Kidney capillary endothelial cell (primary cell): ENCODE results near the gene ITPRIPL2.

Experiments used
- DNase-seq: peaks from one replicate; pipeline ENCODE4 v3.0.0-alpha.2; 2018; ENCODE audit warnings: low spot score

Gene ITPRIPL2

GRCh38 chr16:19119564-19119963, 5.8 kb downstream of the ITPRIPL2 start:
- DNase-seq = no peak

DNA sequence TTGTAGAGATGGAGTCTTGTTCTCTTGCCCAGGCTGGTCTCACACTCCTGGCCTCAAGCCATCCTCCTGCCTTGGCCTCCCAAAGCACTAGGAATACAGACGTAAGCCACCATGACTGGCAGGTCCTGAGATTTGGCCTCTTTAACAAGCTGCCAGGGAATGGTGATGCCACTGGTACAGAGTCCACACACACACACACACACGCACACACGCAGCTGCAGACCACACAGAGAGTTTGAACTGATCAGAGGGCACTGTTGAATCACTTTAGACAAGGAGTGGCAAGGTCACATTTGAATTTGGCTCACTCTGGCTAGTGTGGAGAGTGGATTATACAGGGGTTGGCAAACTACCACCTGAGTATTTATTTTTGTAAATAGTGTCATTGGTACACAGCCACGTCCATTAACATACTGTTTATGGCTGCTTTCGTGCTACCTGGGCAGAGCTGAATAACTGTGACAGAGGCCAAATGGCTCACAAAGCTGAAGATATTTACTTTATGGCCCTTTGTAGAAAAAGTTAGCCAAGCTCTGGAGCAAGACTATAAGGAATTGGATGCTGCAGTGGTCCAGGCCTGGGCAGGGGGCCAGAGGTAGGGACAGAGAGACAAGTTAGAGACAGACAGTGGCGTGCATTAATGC, 9.9 kb downstream of the ITPRIPL2 start:
- no peak for DNase-seq

DNA sequence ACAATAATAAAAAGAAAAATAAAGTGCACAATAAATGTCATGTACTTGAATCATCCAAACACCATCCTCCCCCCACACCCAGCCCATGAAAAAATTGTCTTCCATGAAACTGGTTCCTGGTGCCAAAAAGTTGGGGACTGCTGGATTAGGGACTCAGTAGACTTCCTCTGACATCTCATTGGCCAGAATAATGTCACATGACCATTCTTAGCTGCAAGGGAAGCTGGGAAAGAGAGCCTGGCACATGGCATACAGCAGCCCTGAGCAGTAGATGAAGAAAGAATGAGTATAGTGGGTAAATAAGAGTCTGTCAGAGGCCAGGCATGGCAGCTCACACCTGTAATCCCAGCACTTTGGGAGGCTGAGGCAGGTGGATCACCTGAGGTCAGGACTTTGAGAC, 12.5 kb downstream of the ITPRIPL2 start:
- DNase-seq = no peak

DNA sequence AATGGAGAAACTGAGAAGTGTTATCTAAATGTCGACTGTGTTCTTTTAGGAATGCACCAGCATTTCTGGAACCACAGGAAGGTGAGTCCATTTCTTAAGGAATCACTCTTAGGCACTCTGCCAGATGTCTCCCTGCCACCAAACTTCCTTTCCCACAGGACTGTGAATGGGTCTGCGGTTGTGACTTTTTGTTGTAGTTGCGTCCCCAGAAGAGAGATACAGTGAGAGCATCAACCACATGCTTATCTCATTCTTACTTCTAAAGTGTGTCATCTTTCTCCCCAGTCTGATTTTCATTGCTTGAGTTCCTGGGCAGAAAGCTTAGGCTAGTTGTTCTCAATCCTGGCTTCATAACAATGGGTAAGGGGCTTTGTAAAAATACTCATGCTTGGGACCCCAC, 13.4 kb downstream of the ITPRIPL2 start:
- peak; percentile 63 for DNase-seq

DNA sequence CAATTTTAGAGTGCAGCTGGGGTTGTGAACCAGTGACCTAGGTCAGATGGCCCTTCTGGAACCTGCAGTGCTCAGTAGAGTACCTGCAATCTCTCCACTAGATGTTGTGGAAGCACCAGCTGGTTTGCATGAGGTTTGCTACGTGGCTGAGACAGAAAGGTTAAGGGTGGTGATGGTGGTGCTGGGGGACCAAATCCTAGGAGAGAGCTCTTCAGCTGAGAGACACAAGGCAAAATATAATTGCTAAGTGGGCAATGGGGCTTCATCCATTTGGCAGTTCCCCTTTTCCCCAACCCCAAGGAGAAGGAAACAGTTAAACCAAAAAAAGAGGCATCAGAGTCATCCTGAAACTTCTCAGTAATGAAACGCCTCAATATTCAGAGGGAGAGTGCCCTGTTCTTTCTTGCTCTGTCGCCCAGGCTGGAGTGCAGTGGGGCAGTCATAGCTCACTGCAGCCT, 13.9 kb downstream of the ITPRIPL2 start:
- DNase-seq = no peak

DNA sequence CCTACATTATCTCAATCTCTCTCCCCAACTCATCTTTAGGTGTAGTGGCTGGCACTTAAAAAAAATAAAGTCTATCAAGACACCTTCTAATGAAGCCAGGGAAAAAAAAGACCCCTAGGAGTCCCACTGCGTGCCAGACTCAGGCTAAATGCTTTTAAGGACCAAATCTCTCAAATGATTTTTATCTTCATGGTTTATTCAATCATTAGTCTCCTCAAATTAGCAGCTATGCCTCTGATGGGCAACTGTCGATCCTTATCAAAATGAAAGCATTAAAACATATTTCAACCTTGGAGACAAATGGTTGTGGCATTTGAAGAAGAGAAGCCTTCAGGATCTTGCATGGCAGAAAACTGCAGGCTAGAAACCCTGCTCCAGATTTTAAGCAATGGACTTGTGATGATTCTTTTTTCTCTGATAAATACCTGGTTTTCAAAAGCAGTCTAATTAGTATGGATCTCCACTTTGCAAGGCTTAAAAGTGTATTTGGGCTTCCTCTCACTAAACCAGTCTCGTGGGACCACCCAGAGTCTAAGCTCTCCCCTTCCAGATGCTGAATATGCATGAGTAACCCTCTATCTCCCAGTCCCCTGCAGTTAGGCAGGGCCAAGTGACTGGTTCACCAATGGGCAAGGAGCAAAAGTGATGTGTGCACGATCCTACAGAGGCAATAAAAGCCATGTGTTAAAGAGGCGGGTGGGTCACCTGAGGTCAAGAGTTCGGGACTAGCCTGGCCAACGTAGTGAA, 14.9 kb downstream of the ITPRIPL2 start:
- no peak for DNase-seq

DNA sequence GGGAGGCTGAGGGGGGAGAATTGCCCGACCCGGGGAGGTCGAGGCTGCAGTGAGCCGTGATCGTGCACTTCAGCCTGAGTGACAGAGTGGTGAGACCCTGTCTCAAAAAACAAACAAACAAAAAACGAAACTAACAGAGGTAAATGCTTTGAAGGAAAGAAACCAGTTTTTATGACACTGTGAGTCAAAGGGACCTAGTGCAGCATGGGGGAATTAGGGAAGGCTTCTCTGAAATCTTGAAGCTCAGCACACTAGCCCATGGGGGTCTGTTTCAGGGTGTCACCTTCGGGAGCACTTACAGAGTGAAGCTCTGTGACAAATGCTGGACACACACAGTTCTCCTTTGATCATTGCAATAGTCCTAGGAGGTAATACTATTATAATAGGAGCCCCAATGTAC, 16.6 kb downstream of the ITPRIPL2 start:
- DNase-seq = no peak

GRCh38 chr16:19130852-19131824, 17.4 kb downstream of the ITPRIPL2 start:
- DNase-seq = peak; percentile 95

DNA sequence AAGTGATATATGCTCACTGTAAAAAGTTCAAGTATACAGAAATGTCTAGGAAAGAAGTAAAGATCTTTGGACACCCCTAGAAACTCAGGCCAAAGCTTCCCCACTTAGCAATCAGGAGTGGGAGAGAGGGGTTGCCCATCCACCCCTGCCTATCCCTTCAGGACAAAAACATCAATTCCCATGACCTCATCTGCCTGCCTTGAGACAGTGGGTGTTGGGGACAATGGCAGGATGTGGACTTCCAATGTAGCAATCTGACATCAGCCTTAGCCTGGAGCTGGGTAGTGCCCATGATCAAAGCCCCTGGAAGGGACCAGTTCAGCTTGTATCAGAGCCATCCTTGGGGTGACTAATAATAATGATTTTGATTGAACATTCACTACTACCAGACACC, 18.1 kb downstream of the ITPRIPL2 start:
- DNase-seq = peak; percentile 91

GRCh38 chr16:19132255-19132654, 18.5 kb downstream of the ITPRIPL2 start:
- DNase-seq = no peak

- DNase-seq = no peak
Measured at GRCh38 chr16:19132898-19133297, 19.1 kb downstream of the ITPRIPL2 start.

GRCh38 chr16:19133600-19133999, 19.8 kb downstream of the ITPRIPL2 start:
- no peak for DNase-seq

GRCh38 chr16:19135201-19135842, 21.6 kb downstream of the ITPRIPL2 start:
- no peak for DNase-seq

DNA sequence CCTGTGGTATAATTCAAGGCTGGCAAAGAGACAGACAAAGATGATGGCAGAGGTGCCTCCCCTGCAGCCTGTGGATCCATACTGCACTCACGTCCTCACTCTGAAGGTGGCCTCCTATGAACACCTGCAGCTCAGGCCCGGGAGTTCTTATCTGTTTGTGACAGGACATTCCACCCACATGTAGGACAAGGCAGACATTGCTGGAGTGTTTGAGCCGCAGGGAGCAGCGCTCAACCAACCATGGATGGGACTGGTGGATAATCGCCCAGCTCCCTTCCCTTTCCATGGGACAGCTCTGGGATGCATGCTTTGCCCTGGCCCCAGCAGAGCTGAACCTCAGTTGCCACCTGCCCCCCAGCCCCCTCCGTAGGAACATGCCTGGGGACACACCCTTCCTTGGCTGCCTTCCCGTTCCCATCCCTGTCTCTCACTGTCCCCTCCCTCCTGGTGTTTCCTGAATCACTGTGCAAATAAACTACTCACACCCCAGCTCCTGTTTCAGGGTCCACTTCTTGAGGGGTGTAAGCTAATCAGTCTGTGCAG, 22.2 kb downstream of the ITPRIPL2 start:
- DNase-seq = no peak

DNA sequence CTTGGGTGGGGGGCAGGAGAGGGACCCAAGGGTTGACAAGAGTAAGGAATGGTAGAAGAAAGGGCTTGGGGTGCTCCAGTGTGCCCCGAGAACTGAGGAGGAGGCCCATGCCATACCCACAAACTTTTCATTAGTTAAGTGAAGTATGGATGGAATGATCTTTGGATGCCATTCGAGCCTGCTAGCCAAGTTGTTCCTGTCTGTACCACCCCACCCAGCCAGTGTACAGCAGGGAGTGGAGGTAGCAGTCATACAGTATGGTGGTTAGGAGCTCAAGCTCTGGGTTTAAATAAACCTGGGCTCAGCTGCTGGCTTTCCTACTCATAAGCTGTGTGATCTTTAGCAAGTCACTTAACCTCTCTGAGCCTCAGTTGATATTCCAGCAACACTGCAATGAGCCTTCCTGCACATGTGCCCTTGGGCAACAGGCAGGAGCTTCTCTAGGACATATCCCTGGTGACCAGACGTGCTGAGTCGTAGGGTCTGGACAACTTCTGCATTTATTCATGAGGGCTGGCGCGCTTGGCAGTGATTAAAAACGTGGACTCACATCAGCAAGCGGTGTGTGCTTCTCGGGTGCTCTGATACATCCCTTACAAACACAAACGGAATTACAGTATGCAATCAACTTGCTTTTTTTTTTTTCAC, 22.9 kb downstream of the ITPRIPL2 start:
- no peak for DNase-seq

DNA sequence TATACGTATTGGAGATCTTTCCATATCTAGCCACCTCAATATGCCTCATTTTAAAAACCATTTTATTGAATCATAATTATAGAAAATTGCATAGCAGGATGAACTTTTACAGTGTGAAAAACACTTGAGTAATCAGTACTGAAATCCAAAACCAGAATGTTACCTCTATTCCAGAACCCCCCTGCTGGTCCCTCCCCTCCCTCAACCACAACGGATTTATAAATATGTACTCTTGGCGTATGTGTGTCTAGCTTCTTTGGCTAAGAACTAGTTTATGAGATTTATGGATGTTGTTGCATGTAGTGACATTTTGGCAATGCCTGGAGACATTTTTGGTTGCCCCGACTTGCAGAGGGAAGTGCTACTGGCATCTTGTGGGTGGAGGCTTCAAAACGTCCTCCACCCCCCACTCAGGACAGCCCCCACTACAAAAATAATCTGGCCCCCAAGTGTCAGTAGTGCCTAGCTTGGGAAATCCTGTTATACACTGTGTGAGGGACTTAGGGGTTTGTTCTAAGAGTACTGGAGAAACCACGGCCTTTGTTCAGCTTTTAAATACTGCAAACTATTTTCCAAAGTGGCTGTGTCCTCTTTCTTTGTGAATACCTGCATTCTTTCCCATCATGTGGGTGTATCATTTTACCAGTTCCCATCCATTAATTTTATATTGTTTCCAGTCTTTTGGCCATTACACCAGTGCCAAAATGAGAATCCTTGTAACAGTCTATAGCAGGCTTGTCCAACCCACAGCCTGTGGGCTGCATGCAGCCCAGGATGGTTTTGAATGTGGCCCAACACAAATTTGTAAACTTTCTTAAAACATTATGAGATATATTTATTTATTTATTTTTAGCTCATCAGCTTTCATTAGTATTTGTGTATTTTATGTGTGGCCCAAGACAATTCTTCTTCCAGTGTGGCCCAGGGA, 23.7 kb downstream of the ITPRIPL2 start:
- no peak for DNase-seq

- DNase-seq = no peak
Measured at GRCh38 chr16:19138601-19139000, 24.8 kb downstream of the ITPRIPL2 start.

GRCh38 chr16:19139436-19140091, 25.8 kb downstream of the ITPRIPL2 start:
- DNase-seq = no peak

GRCh38 chr16:19140396-19140795, 26.6 kb downstream of the ITPRIPL2 start:
- no peak for DNase-seq
